K562 (cell line): Measurements from ENCODE around the gene MOG. TPM values are rescaled to one million over a fixed set of nuclear protein-coding genes. Genes with fewer than 3 reads are reported as not detected.
A peak's percentile ranks its signal among the peaks of the same experiment; 100 is the strongest.

Experiments used
- ATAC-seq: fragments of 200-7000 bp; cut with Tn5 transposase; 3 replicates; pipeline ENCODE4 v1.9.1; 2020; ENCODE audit warnings: moderate library complexity
- BruUV-seq: library from RNA; stranded (reverse); fragments of 400-500 nt; replicated peaks from 2 replicates; lab custom pipeline; 2021; lab: Mats Ljungman, UMichigan
- CTCF ChIA-PET: fragments of 300-600 bp; formaldehyde crosslinking; extraction: SDS; loops from one replicate; lab custom pipeline; 2021; ENCODE audit warnings: low intra/inter-chr PET ratio; lab: Yijun Ruan, JAX
- POLR2A ChIA-PET: fragments of 300-600, 350-650 bp; sonication (Branson Sonifier 250); formaldehyde crosslinking; extraction: SDS; loops from one replicate; lab custom pipeline; 2021; ENCODE audit warnings: antibody characterized with exemption, inconsistent platforms; lab: Yijun Ruan, JAX
- DNase-seq, 4 experiments: peaks; one replicate each; pipeline versions ENCODE4 v3.0.0 to v3.0.0-alpha.2; 2011 to 2018; ENCODE audit warnings: low spot score in 3 of 4, mixed read lengths in 3 of 4; ENCODE audit errors: extremely low read depth in 1 of 4
- FAIRE-seq: peaks from 2 replicates; lab custom pipeline; 2011; peaks lifted over from hg19 to GRCh38; lab: Jason Lieb, UNC
- H2AFZ ChIP-seq: 2 replicates; pipeline ENCODE4 v1.6.0; 2011; ENCODE audit warnings: low read depth, low read length, control low read depth, inconsistent platforms
- H3K27ac ChIP-seq: fragments of 200-600 bp; 3 replicates; pipeline ENCODE4 v1.8.0; 2011; ENCODE audit warnings: low read depth, mild to moderate bottlenecking, control low read depth, inconsistent platforms, low read length, moderate library complexity, mixed read lengths; ENCODE audit errors: extremely low read depth
- H3K27me3 ChIP-seq, 2 experiments: fragments of 300-600 bp in 1 of 2; 2 replicates in 1 of 2; 3 replicates in 1 of 2; pipeline versions ENCODE4 v1.6.0 to v1.8.0; 2011; ENCODE audit warnings: inconsistent platforms in 2 of 2, low read length in 2 of 2, mild to moderate bottlenecking in 1 of 2, mixed read lengths in 1 of 2, moderate library complexity in 1 of 2; ENCODE audit not compliant: control insufficient read depth in 2 of 2, insufficient read depth in 2 of 2
- H3K36me3 ChIP-seq: fragments of 300-600 bp; 3 replicates; pipeline ENCODE4 v1.8.0; 2011; ENCODE audit warnings: mild to moderate bottlenecking, low read length, inconsistent platforms; ENCODE audit not compliant: control insufficient read depth, insufficient read depth
- H3K4me1 ChIP-seq, 2 experiments: fragments of 200-600 bp in 1 of 2; replicated peaks in 1 of 2; 2 replicates in 1 of 2; 3 replicates in 1 of 2; pipeline versions ENCODE4 v1.5.1 to v1.8.0; 2011; ENCODE audit warnings: inconsistent platforms in 2 of 2, low read length in 2 of 2, mild to moderate bottlenecking in 1 of 2, mixed read lengths in 1 of 2, moderate library complexity in 1 of 2; ENCODE audit not compliant: control insufficient read depth in 2 of 2, insufficient read depth in 2 of 2
- H3K4me2 ChIP-seq: 2 replicates; pipeline ENCODE4 v1.6.1; 2011; ENCODE audit warnings: low read length, control low read depth, inconsistent platforms, mixed read lengths; ENCODE audit not compliant: insufficient read depth
- H3K4me3 ChIP-seq: fragments of 200-600 bp; sonication (generic), shearing (Covaris generic); 2 replicates; pipeline ENCODE4 v1.5.1; 2016; ENCODE audit warnings: control low read depth, inconsistent platforms
- H3K79me2 ChIP-seq: fragments of 200-600 bp; 3 replicates; pipeline ENCODE4 v1.8.0; 2011; ENCODE audit warnings: low read length, inconsistent platforms; ENCODE audit not compliant: control insufficient read depth, insufficient read depth
- H3K9ac ChIP-seq, 2 experiments: 2 replicates each; pipeline versions ENCODE4 v1.6.0 to v1.6.1; 2011; ENCODE audit warnings: low read depth in 2 of 2, low read length in 2 of 2, control low read depth in 1 of 2, inconsistent platforms in 1 of 2, mild to moderate bottlenecking in 1 of 2, mixed read lengths in 1 of 2; ENCODE audit not compliant: insufficient read depth in 1 of 2
- H3K9me1 ChIP-seq: one replicate; pipeline ENCODE4 v1.6.0; 2011; ENCODE audit warnings: inconsistent platforms, mild to moderate bottlenecking, low read length, moderate library complexity; ENCODE audit not compliant: control insufficient read depth, insufficient read depth
- H3K9me3 ChIP-seq: replicated peaks from 2 replicates; pipeline ENCODE4 v1.5.1; 2011; ENCODE audit warnings: low read depth, low read length, inconsistent platforms; ENCODE audit not compliant: control insufficient read depth, insufficient read depth
- H4K20me1 ChIP-seq: replicated peaks from 2 replicates; pipeline ENCODE4 v1.6.1; 2011; ENCODE audit warnings: low read length, inconsistent platforms, mixed read lengths; ENCODE audit not compliant: control insufficient read depth, insufficient read depth
- CEBPB ChIP-seq: fragments of 450-650 bp; IDR thresholded peaks from 2 replicates; pipeline ENCODE4 v1.6.1; 2016; ENCODE audit warnings: missing genetic modification characterization, missing compliant biosample characterization
- FIP1L1 ChIP-seq: fragments of 200-400 bp; formaldehyde crosslinking; IDR thresholded peaks from 2 replicates; pipeline ENCODE4 v1.6.1; 2018; ENCODE audit warnings: mild to moderate bottlenecking, low read depth, low read length; ENCODE audit not compliant: poor library complexity, severe bottlenecking
- MCM5 ChIP-seq: fragments of 450-650 bp; IDR thresholded peaks from 2 replicates; pipeline ENCODE4 v1.6.1; 2016; ENCODE audit warnings: low read depth
- ZNF354B ChIP-seq: fragments of 250-450 bp; sonication (Bioruptor Pico); IDR thresholded peaks from 2 replicates; pipeline ENCODE4 v1.4.0; 2020
- ZNF512 ChIP-seq: IDR thresholded peaks from 2 replicates; pipeline ENCODE4 v1.6.1; 2016; ENCODE audit warnings: missing genetic modification characterization, missing compliant biosample characterization
- WGBS: fragments of 100-300 bp; shearing (Covaris generic); methylation state at CpG from one replicate; pipeline ENCODE4 v1.1.6; 2016; ENCODE audit warnings: low coverage, mixed read lengths; ENCODE audit not compliant: insufficient coverage; ENCODE audit errors: missing lambda C conversion rate; 5-methylcytosine and 5-hydroxymethylcytosine counted together
- in situ Hi-C: fragments of 300-500 bp; cut with MboI; formaldehyde crosslinking; loops from 4 replicates; pipeline ENCODE4 v1.15.0; 2018; ENCODE audit warnings: inconsistent platforms, mixed read lengths
- intact Hi-C: fragments of 100-400 bp; cut with micrococcal nuclease; formaldehyde crosslinking; loops from 2 replicates; pipeline ENCODE4 v1.14.2; 2022
- polyA plus RNA-seq, 8 experiments: library from polyadenylated mRNA; depleted of rRNA in 4 of 8; stranded (reverse) in 5 of 8; unstranded in 3 of 8; fragments of >200 nt; fragmentation: Nextera tagmentation in 2 of 8; fragmentation: Illumina TruSeq in 1 of 8; extraction: Ambion mirVana in 2 of 8; extraction: Trizol in 1 of 8; gene quantifications; 2 replicates each; pipeline versions ENCODE4 v1.2.1 to v1.2.3, GENCODE V29; 2011 to 2014; ENCODE audit warnings: inconsistent platforms in 1 of 8, missing spikeins in 1 of 8
- total RNA-seq, 7 experiments: library from RNA; depleted of rRNA in 6 of 7; stranded (reverse); fragments of >200 nt in 6 of 7; fragmentation: Illumina TruSeq in 2 of 7; extraction: Trizol in 2 of 7; gene quantifications; 2 replicates each; pipeline versions ENCODE4 v1.2.1 to v1.2.3, GENCODE V29; 2011 to 2021; ENCODE audit warnings: low replicate concordance in 1 of 7

Gene MOG
- total and polyA plus RNA-seq, 9 of the 15 experiments (the other 6 are each of a cell fraction or from before 2014, with no cell fraction given): not detected

- BruUV-seq: no TSS peak
- Histone ChIP-seq H3K9me1 (no peaks in the 10 kb centered on the region), H3K27me3 (peaks cover 24 to 43% of the 10 kb centered on the region in 2 experiments; a peak in 4 of 5 replicates), H3K79me2 (no peaks in the 10 kb centered on the region), H3K9me3 (no peaks in the 10 kb centered on the region), H3K9ac (no peak overlapping the region), H3K4me2 (no peak overlapping the region), H2AFZ (no peak overlapping the region), H3K4me3 (no peak overlapping the region), H3K4me1 (no peaks in the 10 kb centered on the region), H3K27ac (no peak overlapping the region), H3K36me3 (no peaks in the 10 kb centered on the region), H4K20me1 (0 out of 2 replicates have a peak, but pooled peaks cover 3% of the 10 kb centered on the region)
- intact Hi-C loops: no loop called here
- ChIA-PET POLR2A (interaction anchor here (1.5 kb wide), 1 partner anchor 10 kb away, joined by 3 read pairs; no protein-coding TSS in a partner anchor), CTCF (no interaction called here)
- ATAC-seq (no peak), DNase-seq (no peak), FAIRE-seq (no peak)
- 3% methylated on average over 5 of the region's 5 CpGs for WGBS
- in situ Hi-C loops: no loop called here
- TF ChIP-seq FIP1L1: no peak
- TF ChIP-seq ZNF354B: no peak
- TF ChIP-seq CEBPB (tag): no peak
- TF ChIP-seq MCM5: no peak
- peak; percentile 71 for TF ChIP-seq ZNF512 (tag)
Observed at GRCh38 chr6:29674008-29674407, 17.1 kb downstream of the MOG start.
